PC-9 (cell line): ENCODE data around the gene CDKN1C.

Source experiments
- CTCF ChIP-seq: fragments of 200-600 bp; sonication (generic); conservative IDR thresholded peaks from 2 replicates; pipeline ENCODE4 v1.6.1; 2017; ENCODE audit warnings: mixed run types, antibody characterized with exemption, mild to moderate bottlenecking, moderate library complexity
- EZH2 ChIP-seq: fragments of 200-600 bp; sonication (generic); IDR thresholded peaks from 2 replicates; pipeline ENCODE4 v1.8.0; 2017; ENCODE audit warnings: antibody characterized with exemption, low read depth

- TF ChIP-seq CTCF = no peak
- TF ChIP-seq EZH2 = no peak
Observed at GRCh38 chr11:2929531-2929949, 44.0 kb upstream of the CDKN1C start.
